HEK293T (cell line): ENCODE measurements around the gene C5AR2.
"Not testable (repeated sequence)": the region's sequence is repeated elsewhere in the genome, so short reads cannot be mapped to it uniquely, and the experiment has no call there.

Experiments
- ARNT ChIP-seq: fragments of 450-650 bp; IDR thresholded peaks from 2 replicates; pipeline ENCODE4 v1.6.1; 2017; ENCODE audit warnings: mild to moderate bottlenecking
- BHLHE40 ChIP-seq: fragments of 450-650 bp; IDR thresholded peaks from 2 replicates; pipeline ENCODE4 v1.6.1; 2016; ENCODE audit warnings: mild to moderate bottlenecking, moderate library complexity, borderline replicate concordance
- CTBP1 ChIP-seq: fragments of 450-650 bp; IDR thresholded peaks from 2 replicates; pipeline ENCODE4 v1.6.1; 2016; ENCODE audit warnings: borderline replicate concordance
- ELF4 ChIP-seq: fragments of 450-650 bp; IDR thresholded peaks from 2 replicates; pipeline ENCODE4 v1.6.1; 2017; ENCODE audit warnings: antibody characterized with exemption
- FOXA1 ChIP-seq: fragments of 450-650 bp; IDR thresholded peaks from 2 replicates; pipeline ENCODE4 v1.6.1; 2016; ENCODE audit warnings: mild to moderate bottlenecking
- FOXK2 ChIP-seq: fragments of 450-650 bp; IDR thresholded peaks from 2 replicates; pipeline ENCODE4 v1.6.1; 2016; ENCODE audit warnings: mild to moderate bottlenecking
- FOXM1 ChIP-seq: fragments of 450-650 bp; IDR thresholded peaks from 2 replicates; pipeline ENCODE4 v1.6.1; 2017; ENCODE audit warnings: mild to moderate bottlenecking, borderline replicate concordance
- HDGF ChIP-seq: fragments of 450-650 bp; IDR thresholded peaks from 2 replicates; pipeline ENCODE4 v1.6.1; 2017; ENCODE audit warnings: antibody characterized with exemption, borderline replicate concordance
- L3MBTL2 ChIP-seq: fragments of 450-650 bp; conservative IDR thresholded peaks from 2 replicates; pipeline ENCODE4 v1.6.1; 2016; ENCODE audit warnings: mild to moderate bottlenecking
- LEF1 ChIP-seq: fragments of 450-650 bp; IDR thresholded peaks from 2 replicates; pipeline ENCODE4 v1.6.1; 2017; ENCODE audit warnings: mild to moderate bottlenecking, borderline replicate concordance
- NFRKB ChIP-seq: fragments of 450-650 bp; IDR thresholded peaks from 2 replicates; pipeline ENCODE4 v1.6.1; 2016; ENCODE audit warnings: mild to moderate bottlenecking, moderate library complexity
- SP1 ChIP-seq: fragments of 450-650 bp; IDR thresholded peaks from 2 replicates; pipeline ENCODE4 v1.6.1; 2017
- TARDBP ChIP-seq: fragments of 450-650 bp; IDR thresholded peaks from 2 replicates; pipeline ENCODE4 v1.6.1; 2016
- TF ChIP-seq, protein P1 (sequence below): fragments of 450-650 bp; IDR thresholded peaks from 2 replicates; pipeline ENCODE4 v1.6.1; 2016

DNA sequence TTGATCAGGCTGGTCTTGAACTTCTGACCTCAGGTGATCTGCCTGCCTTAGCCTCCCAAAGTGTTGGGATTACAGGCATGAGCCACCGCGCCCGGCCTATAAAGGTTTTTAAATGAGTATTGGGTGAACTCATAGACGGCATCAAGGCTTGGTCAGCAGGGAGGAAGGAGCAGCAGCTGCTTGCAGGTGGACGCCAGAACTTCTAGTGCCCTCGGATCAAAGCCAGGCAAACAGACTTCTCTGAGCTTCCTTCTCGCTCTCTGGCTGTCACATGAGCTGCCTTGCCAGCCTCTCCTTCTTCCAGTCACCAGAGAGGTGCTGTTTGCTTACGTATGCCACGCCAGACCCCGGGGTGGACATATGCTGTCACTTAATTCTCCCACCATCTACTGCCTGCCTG is 33.5 kb downstream of the C5AR2 start:
- not testable (repeated sequence) for TF ChIP-seq BHLHE40, ARNT, ELF4, NFRKB, SP1, L3MBTL2, FOXA1, FOXM1, LEF1, FOXK2, CTBP1, TARDBP, HDGF
- TF ChIP-seq, protein P1, sequence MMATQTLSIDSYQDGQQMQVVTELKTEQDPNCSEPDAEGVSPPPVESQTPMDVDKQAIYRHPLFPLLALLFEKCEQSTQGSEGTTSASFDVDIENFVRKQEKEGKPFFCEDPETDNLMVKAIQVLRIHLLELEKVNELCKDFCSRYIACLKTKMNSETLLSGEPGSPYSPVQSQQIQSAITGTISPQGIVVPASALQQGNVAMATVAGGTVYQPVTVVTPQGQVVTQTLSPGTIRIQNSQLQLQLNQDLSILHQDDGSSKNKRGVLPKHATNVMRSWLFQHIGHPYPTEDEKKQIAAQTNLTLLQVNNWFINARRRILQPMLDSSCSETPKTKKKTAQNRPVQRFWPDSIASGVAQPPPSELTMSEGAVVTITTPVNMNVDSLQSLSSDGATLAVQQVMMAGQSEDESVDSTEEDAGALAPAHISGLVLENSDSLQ: not testable (repeated sequence)
